GM20000 (cell line): Measurements from ENCODE around the gene RIN1.

Experiments used
- DNase-seq: peaks from one replicate; pipeline ENCODE4 v3.0.0; 2012; ENCODE audit warnings: low spot score
- CTCF ChIP-seq: IDR thresholded peaks from 2 replicates; pipeline ENCODE4 v1.5.1; 2012; ENCODE audit warnings: mild to moderate bottlenecking, control low read depth; ENCODE audit errors: extremely low read depth, missing control alignments

Gene RIN1

GRCh38 chr11:66292543-66293332 is 43.5 kb downstream of the RIN1 start:
- DNase-seq = no peak
- no peak for TF ChIP-seq CTCF

- no peak for TF ChIP-seq CTCF
- no peak for DNase-seq
Observed at GRCh38 chr11:66291706-66292542, 44.3 kb downstream of the RIN1 start, which contains the start of gene TMEM151A. Gene TMEM151A (plus strand): TSS chr11:66291894. CDS start chr11:66292014, 120 bp downstream.

GRCh38 chr11:66291303-66291705 is 44.9 kb downstream of the RIN1 start:
- no peak for TF ChIP-seq CTCF
- DNase-seq = no peak

- no peak for TF ChIP-seq CTCF
- DNase-seq = no peak
Observed at GRCh38 chr11:66290330-66290621, 46.0 kb downstream of the RIN1 start.

GRCh38 chr11:66289548-66290329 is 46.5 kb downstream of the RIN1 start:
- no peak for TF ChIP-seq CTCF
- DNase-seq = peak; percentile 94

GRCh38 chr11:66288671-66289547 is 47.3 kb downstream of the RIN1 start, which contains the start of gene YIF1A:
Gene YIF1A (minus strand): TSS chr11:66289143. CDS start chr11:66288985, 158 bp downstream.
- TF ChIP-seq CTCF = no peak
- DNase-seq = peak; percentile 100
